Fibroblast of the aortic adventitia (primary cell): ENCODE measurements around the gene CAMK1D. TPM values are rescaled to one million over a fixed set of nuclear protein-coding genes. Genes with fewer than 3 reads are reported as not detected.

Experiments used
- DNase-seq: peaks from one replicate; pipeline ENCODE4 v3.0.0-alpha.2; 2010; ENCODE audit warnings: low read depth
- H3K4me3 ChIP-seq: 2 replicates; pipeline ENCODE4 v1.5.1; 2011; ENCODE audit warnings: low read depth, mild to moderate bottlenecking, control low read depth, low read length, moderate library complexity
- CTCF ChIP-seq: IDR thresholded peaks from 2 replicates; pipeline ENCODE4 v1.5.1; 2011; ENCODE audit warnings: mild to moderate bottlenecking, low read length, control low read depth, inconsistent platforms; ENCODE audit not compliant: insufficient read depth
- total RNA-seq: library from RNA; depleted of rRNA; stranded (reverse); fragments of >200 nt; gene quantifications from 2 replicates; pipeline ENCODE4 v1.2.3, GENCODE V29; 2012; ENCODE audit warnings: low replicate concordance

The CAMK1D gene
- total RNA-seq, 1 donor: 9.8 TPM

GRCh38 chr10:12822893-12823170 is 473.5 kb downstream of the CAMK1D start:
- DNase-seq: no peak
- H3K4me3 ChIP-seq: no peak overlapping the region
- TF ChIP-seq CTCF: no peak

DNA sequence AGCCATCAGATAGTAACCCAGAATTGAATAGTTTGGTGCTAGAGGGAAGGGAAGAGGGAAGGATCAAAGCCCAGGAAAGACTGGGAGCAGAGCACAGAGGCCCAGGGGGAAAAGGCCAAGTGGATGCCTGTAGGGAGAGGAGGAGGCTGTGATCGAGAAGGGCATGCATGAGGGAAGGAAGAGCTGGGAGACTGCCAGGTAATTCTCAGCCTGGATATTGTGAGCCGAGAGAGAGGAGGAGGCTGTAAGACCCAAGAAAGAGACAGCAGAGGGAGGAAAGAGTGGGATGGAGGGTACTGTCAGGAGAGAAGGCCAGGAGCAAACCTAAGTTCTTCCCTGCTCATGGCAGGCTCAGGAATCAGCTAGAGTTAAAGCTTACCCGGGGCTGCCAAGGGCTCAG is 474.0 kb downstream of the CAMK1D start:
- DNase-seq: no peak
- TF ChIP-seq CTCF: no peak
- H3K4me3 ChIP-seq: no peak overlapping the region

- DNase-seq: no peak
- no peak overlapping the region for H3K4me3 ChIP-seq
- TF ChIP-seq CTCF: no peak
These were observed 476.0 kb downstream of the CAMK1D start for GRCh38 chr10:12825260-12825849.

GRCh38 chr10:12826800-12827372 is 477.5 kb downstream of the CAMK1D start:
- H3K4me3 ChIP-seq: no peak overlapping the region
- DNase-seq: no peak
- no peak for TF ChIP-seq CTCF

- DNase-seq: no peak
- H3K4me3 ChIP-seq: no peak overlapping the region
- TF ChIP-seq CTCF: no peak
These were observed 479.4 kb downstream of the CAMK1D start for GRCh38 chr10:12828736-12829135.

GRCh38 chr10:12829831-12830390 is 480.6 kb downstream of the CAMK1D start:
- no peak for DNase-seq

More at GRCh38 chr10:12829831-12830390, 480.6 kb downstream of the CAMK1D start:
- no peak overlapping the region for H3K4me3 ChIP-seq
- no peak for TF ChIP-seq CTCF
